Tibial artery (tissue), 4 donors: ENCODE measurements around the gene NCMAP.
A peak's percentile ranks its signal among the peaks of the same experiment; 100 is the strongest.

Experiments used
- DNase-seq, 2 donors: peaks; one replicate each; pipeline ENCODE4 v3.0.0-alpha.2; 2019
- H3K27ac ChIP-seq, 2 donors: fragments of 200-600 bp; sonication (generic) in 1 of 2; 1 replicate in 1 of 2; 2 replicates in 1 of 2; pipeline ENCODE4 v1.5.1; 2018 to 2019; ENCODE audit warnings: mild to moderate bottlenecking in 1 of 2
- H3K27me3 ChIP-seq, 2 donors: fragments of 200-600 bp; sonication (generic) in 1 of 2; one replicate each; pipeline versions ENCODE4 v1.5.1 to v1.6.0; 2016 to 2019
- H3K36me3 ChIP-seq, 3 donors: fragments of 200-600 bp; sonication (generic) in 2 of 3; one replicate each; pipeline ENCODE4 v1.5.1; 2016 to 2019; ENCODE audit warnings: mild to moderate bottlenecking in 2 of 3
- H3K4me1 ChIP-seq, 4 donors: fragments of 200-600 bp; sonication (generic) in 2 of 4; 1 replicate in 3 of 4; 2 replicates in 1 of 4; pipeline ENCODE4 v1.5.1; 2016 to 2019
- H3K4me3 ChIP-seq, 2 donors: fragments of 200-600 bp; sonication (generic) in 1 of 2; 1 replicate in 1 of 2; 2 replicates in 1 of 2; pipeline ENCODE4 v1.5.1; 2018 to 2019; ENCODE audit warnings: mild to moderate bottlenecking in 2 of 2
- H3K9me3 ChIP-seq, 3 donors: fragments of 200-600 bp; sonication (generic) in 1 of 3; one replicate each; pipeline ENCODE4 v1.5.1; 2016 to 2019
- CTCF ChIP-seq, 2 experiments: fragments of 200-600 bp in 1 of 2; fragments of 450-650 bp in 1 of 2; IDR thresholded peaks; one replicate each; pipeline ENCODE4 v1.5.1; 2017 to 2019; ENCODE audit warnings: antibody characterized with exemption in 2 of 2, mild to moderate bottlenecking in 1 of 2, moderate library complexity in 1 of 2
- intact Hi-C: fragments of 100-400 bp; cut with DNase I; formaldehyde crosslinking; loops from one replicate; pipeline ENCODE4 v1.15.0; 2023; ENCODE audit warnings: low total_unique reads

Gene NCMAP

GRCh38 chr1:24641646-24642151 lies 85.8 kb downstream of the NCMAP start:
- Histone ChIP-seq H3K4me3 (peak overlapping the region; percentile 79 to 98), H3K36me3 (peaks cover 3 to 10% (median 8%) of the 10 kb centered on the region in 3 donors), H3K4me1 (peaks cover 0 to 32% (median 25%) of the 10 kb centered on the region in 4 donors), H3K27me3 (no peaks in the 10 kb centered on the region), H3K9me3 (no peaks in the 10 kb centered on the region), H3K27ac (peak overlapping the region; percentile 98 to 99)
- TF ChIP-seq CTCF (IDR thresholded peaks at IDR 0.05) = no peak
- DNase-seq = peak; percentile 36 to 74
- intact Hi-C loops = loop anchor here (10.0 kb wide), 1 partner anchor 583 kb away; no protein-coding TSS in a partner anchor

- H3K27me3 ChIP-seq = no peaks in the 10 kb centered on the region
- H3K27ac ChIP-seq = peak within 1 kb of the TSS; percentile 98 to 99
- peak within 1 kb of the TSS; percentile 98 to 99 for H3K4me3 ChIP-seq
- H3K9me3 ChIP-seq = no peaks in the 10 kb centered on the region
- DNase-seq = peak; percentile 99 to 100
- peaks cover 13 to 20% (median 19%) of the 10 kb centered on the region in 3 donors for H3K36me3 ChIP-seq
- no peak for TF ChIP-seq CTCF (IDR thresholded peaks at IDR 0.05)
- peaks cover 0 to 38% (median 26%) of the 10 kb centered on the region in 4 donors for H3K4me1 ChIP-seq
- intact Hi-C loops = loop anchor here (10.0 kb wide), 1 partner anchor 582 kb away; no protein-coding TSS in a partner anchor
Measured at GRCh38 chr1:24642481-24643362, 86.8 kb downstream of the NCMAP start, which contains the start of gene SRRM1. SRRM1 (plus strand) TSS chr1:24643302; CDS start chr1:24643327, 25 bp downstream.

- Histone ChIP-seq H3K9me3 (no peaks in the 10 kb centered on the region), H3K4me1 (peaks cover 0 to 38% (median 26%) of the 10 kb centered on the region in 4 donors), H3K27me3 (no peaks in the 10 kb centered on the region), H3K36me3 (peaks cover 21 to 28% (median 27%) of the 10 kb centered on the region in 3 donors), H3K4me3 (peak overlapping the region; percentile 98 to 99), H3K27ac (peak overlapping the region; percentile 96 to 99)
- intact Hi-C loops = loop anchor here (10.0 kb wide), 1 partner anchor 581 kb away; no protein-coding TSS in a partner anchor
- no peak for DNase-seq
- TF ChIP-seq CTCF (IDR thresholded peaks at IDR 0.05) = no peak
Measured at GRCh38 chr1:24643363-24644099, 87.6 kb downstream of the NCMAP start.

- H3K36me3 ChIP-seq = peaks cover 26 to 33% (median 32%) of the 10 kb centered on the region in 3 donors
- H3K27me3 ChIP-seq = no peaks in the 10 kb centered on the region
- H3K4me1 ChIP-seq = peaks cover 0 to 38% (median 26%) of the 10 kb centered on the region in 4 donors
- no peak for TF ChIP-seq CTCF (IDR thresholded peaks at IDR 0.05)
- peak overlapping the region; percentile 98 to 99 for H3K4me3 ChIP-seq
- intact Hi-C loops = loop anchor here (10.0 kb wide), 1 partner anchor 581 kb away; no protein-coding TSS in a partner anchor
- DNase-seq = no peak
- peak overlapping the region; percentile 96 to 99 for H3K27ac ChIP-seq
- no peaks in the 10 kb centered on the region for H3K9me3 ChIP-seq
Measured at GRCh38 chr1:24644100-24644384, 88.2 kb downstream of the NCMAP start.

GRCh38 chr1:24648919-24649318 lies 93.0 kb downstream of the NCMAP start:
- H3K36me3 ChIP-seq = peaks cover 74 to 82% (median 81%) of the 10 kb centered on the region in 3 donors

More at GRCh38 chr1:24648919-24649318, 93.0 kb downstream of the NCMAP start:
- Histone ChIP-seq H3K9me3 (no peaks in the 10 kb centered on the region), H3K4me1 (peaks cover 0 to 24% (median 20%) of the 10 kb centered on the region in 4 donors), H3K27ac (no peak overlapping the region), H3K4me3 (no peak overlapping the region), H3K27me3 (no peaks in the 10 kb centered on the region)
- DNase-seq = no peak
- intact Hi-C loops = loop anchor here (10.0 kb wide), 1 partner anchor 576 kb away; no protein-coding TSS in a partner anchor
- no peak for TF ChIP-seq CTCF (IDR thresholded peaks at IDR 0.05)
